Stimulated activated CD8-positive, alpha-beta memory T cell treated with anti-CD3 and anti-CD28 coated beads, Interleukin-4, amount 100 ng/mL, for 1 hour (primary cell): ENCODE results near the gene ZKSCAN7.
"Not testable (repeated sequence)": the region's sequence is repeated elsewhere in the genome, so short reads cannot be mapped to it uniquely, and the experiment has no call there.

ENCODE experiments used
- DNase-seq, 2 donors: peaks; one replicate each; pipeline ENCODE4 v3.0.0-alpha.2; 2020; ENCODE audit warnings: low read depth in 2 of 2, low spot score in 1 of 2

ZKSCAN7 gene

DNA sequence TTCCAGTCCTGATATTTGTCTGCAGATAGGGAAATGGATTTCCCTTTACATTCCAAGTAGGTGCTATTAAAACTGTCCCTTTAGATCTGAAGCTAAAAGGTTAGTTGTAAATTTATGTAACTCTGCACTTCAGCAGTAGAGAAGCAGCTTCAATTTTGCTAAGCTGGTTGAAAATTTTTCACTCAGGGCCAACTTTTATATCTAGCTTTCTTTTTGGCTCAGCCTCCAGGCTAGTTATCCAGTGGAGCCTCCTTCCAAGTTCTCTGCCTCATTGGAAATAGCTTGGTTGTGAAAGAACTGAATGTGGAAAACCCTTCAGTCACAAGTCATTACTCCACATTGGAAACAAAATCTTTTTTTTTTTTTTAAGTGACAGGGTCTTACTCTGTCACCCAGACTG is 21.6 kb downstream of the ZKSCAN7 start:
- DNase-seq = no peak

DNA sequence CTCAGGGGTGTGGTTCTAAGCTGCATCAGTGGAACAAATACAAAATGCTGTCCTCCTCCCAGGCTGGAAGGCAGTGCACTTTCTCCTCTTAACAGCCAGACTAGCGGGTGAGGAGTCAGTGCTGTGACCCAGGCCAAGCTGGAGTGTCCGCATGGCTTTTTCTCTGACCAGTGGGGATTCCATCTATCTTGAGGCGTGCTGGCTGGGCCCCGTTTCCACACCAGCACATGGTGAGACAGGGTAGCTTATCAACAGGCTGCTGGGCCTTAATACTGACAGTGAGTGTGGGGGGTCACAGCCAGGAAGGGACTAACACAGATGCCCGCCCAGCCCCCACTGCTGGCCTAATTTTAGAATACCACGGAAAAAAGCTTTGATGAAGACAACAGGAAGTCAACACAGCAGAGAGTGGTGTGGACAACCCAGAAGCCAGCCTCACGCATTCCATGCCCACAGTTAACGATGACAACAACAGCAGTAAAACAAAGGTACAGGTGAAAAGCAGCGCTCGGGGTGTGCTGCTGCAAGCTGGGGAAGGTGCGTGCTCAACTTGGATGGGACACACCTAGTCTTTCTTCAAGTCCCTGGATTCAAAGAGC is 22.5 kb downstream of the ZKSCAN7 start:
- not testable (repeated sequence) for DNase-seq

DNA sequence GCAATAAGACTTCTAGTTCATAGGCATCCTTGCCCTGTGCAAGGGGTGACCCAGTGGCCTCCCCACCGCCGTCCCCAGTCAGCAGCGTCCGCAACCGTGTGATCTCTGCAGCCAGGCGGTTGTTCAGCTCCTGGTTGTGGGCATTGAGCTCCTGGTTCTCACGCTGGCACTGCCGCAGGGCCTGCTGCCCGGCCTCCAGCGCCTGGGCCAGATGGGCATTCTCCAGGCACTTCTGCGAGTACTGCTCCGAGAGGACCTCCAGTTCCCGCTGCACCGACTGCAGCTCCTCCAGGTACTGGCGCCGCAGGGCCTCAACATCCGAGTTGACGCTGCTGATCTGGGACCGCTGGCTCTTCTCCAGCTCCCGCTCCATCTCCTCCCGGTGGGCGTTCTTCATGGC is 23.3 kb downstream of the ZKSCAN7 start:
- DNase-seq = not testable (repeated sequence)

DNA sequence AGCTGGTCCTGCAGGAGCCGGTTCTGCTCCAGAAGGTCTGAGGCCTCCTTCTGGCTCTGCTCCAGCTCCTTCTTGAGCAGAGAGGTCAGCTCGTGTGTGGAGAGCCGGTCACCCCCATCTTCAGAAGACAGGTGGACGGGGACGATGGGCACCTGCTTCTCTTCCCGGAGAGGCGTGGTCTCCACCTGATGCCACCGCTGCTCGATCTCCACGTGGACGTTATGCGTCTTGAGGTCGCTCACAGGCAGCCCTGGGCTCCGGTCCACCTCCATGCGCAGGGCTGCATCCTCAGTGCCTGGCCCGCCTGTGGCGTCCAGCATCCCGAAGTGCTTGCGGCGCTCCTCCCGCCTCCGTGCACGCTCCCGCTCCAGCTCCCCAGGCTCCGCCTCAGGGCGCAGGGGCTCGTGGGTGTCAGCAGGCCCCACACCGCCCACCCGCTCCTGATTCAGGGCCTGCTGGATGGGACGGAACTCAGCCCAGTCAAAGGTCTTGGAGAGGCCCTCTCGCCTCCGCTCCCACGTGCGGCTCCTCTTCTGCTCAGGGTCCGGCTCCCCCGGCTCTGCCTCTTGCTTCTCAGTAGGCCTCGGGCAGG is 24.0 kb downstream of the ZKSCAN7 start:
- DNase-seq = not testable (repeated sequence)

DNA sequence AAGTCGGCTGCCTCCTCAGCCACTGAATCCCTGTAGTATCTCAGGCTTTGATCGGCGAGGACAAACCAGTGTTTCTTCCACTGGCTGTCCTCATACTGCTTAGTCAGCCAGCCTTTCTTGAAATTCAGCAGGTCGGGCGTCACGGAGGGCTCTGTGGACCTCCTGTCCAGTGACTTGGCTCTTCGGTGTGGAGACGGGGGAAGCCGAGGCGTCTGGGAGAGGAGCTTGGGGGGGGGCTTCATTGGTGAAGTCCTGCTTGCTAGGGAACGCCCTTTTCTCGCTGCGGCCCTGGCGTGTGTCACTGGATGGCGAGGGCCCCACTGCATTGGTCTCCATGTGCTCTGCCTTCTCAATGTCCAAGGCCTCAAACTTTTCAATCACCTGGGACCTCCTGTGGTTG is 24.8 kb downstream of the ZKSCAN7 start:
- DNase-seq = not testable (repeated sequence)

DNA sequence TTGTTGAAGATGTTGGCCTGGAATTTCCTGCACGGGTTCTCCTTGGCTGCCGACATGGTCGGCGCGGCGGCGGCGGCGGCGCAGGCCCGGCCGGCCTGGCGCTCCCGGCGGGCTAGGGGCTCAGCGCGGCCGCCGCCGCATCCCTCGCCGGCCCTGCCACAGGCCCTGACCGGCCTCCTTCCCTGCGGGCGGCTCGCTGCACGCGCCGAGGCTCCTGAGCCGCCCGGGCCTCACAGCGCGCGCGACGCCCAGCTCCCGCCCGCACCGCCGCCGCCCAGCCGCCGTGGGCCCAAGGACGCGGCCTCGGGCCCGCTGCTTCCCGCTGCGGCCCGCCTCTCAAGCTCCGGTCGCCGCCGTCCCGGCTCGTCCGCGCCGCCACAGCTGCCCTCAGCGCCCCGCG is 26.0 kb downstream of the ZKSCAN7 start:
- DNase-seq = not testable (repeated sequence)

DNA sequence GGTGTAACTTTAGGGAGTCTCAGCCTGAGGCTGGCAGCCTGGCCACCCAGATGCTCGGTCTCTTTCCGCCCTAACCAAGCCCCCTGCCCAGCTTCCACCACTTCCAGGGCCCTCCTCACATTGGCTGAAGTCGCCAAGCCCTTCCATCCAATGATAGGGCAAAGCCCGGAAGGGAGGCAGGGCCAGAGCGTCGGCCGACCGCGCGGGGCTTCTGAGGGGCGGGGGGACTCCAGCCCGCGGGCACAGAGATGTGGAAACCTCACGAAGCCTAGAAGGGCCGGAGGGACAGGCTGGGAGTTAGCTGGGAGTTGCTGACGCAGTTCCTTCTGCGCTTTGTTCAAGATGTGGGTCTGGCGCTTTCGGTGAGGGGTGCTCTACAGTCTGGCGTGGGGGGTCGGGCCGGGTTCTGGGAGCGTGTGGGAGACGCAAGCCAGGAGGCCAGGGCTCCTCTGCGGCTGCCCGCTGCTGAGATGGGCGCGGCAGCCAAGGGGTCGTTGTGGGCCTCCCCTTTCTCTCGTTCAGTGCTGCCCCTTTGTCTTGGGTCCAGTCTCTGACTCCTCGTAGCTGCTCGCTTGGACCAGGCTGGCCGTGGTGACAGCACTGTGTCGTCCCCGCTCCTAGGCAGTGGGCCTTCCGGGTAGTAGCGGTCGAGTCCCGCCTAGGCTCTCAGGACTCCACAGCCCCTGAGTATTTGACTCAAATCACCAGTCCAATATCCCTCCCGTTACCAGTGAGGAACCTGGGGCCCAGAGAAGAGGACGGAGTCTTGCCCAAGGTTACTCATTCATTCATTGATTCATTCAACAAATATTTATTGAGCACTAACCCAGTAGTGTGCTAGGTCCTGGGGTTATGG is 29.9 kb downstream of the ZKSCAN7 start, which contains the start of gene ZNF660:
TSS of gene ZNF660 (plus strand) at position 319 of the 856 bp plus-strand sequence. CDS start 9,230 bp downstream, outside the sequence.
- DNase-seq = no peak

DNA sequence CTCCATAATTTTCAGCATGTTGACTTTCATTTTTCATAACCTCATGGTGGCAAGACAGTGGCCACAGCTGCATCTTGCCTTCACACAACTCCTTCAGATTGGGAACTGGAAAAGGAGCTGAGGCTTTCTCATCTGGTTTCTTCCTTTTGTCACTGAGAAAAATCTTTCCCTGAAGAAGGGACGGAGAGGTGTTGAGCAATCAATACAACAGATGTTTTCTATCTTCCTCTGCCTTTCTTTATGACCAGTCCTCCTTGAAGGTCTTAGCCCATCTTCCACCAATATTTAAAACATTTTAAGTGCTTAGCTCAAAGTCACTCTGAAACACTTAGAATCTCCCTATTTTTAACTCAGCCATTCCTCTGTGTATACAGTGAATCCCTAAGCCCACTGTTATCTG is 41.6 kb downstream of the ZKSCAN7 start:
- no peak for DNase-seq

DNA sequence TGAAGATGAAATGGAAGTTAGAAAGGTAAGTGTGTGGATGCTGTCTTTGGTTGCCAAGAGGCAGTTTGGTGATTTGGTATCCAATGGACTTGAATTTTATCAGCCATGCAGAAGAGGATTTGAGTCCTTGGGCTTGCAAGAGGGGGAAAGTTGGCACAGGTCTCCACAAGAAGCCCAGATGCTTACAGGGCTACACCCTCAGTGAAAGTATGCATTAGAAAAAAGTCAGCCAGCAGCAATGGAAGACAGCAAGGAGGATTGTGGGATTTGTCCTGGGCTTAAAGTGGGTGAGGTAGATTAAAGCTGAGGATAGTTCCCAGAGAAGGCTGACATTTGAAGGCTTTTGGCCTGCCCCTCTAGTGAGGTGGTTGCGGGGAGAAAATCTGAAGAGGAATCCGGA is 46.8 kb downstream of the ZKSCAN7 start:
- DNase-seq = no peak

DNA sequence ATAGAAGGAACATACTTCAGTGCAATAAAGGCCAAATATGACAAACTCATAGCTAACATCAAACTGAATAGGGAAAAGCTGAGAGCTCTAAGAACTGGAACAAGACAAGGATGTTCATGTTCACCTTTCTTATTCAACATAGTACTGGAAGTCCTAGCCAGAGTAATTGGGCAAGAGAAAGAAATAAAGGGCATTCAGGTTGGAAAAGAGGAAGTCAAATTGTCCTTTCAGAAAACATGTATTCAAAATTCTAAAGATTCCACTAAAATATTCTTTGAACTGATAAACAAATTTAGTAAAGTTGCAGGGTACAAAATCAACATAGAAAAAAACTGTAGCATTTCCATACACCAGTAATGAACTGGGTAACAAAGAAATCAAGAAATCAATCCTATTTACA is 57.7 kb downstream of the ZKSCAN7 start:
- no peak for DNase-seq
